NT2/D1 (cell line): ENCODE data around the gene NKAIN2.

Experiments
- SUZ12 ChIP-seq: IDR thresholded peaks from 2 replicates; pipeline ENCODE4 v1.6.1; 2011; ENCODE audit not compliant: insufficient read length, insufficient read depth; ENCODE audit errors: extremely low read depth
- YY1 ChIP-seq: IDR thresholded peaks from 2 replicates; pipeline ENCODE4 v1.6.1; 2011; ENCODE audit not compliant: insufficient read length, insufficient read depth
- ZNF274 ChIP-seq: IDR thresholded peaks from 2 replicates; pipeline ENCODE4 v1.6.1; 2011; ENCODE audit warnings: mild to moderate bottlenecking, low read depth, low read length

DNA sequence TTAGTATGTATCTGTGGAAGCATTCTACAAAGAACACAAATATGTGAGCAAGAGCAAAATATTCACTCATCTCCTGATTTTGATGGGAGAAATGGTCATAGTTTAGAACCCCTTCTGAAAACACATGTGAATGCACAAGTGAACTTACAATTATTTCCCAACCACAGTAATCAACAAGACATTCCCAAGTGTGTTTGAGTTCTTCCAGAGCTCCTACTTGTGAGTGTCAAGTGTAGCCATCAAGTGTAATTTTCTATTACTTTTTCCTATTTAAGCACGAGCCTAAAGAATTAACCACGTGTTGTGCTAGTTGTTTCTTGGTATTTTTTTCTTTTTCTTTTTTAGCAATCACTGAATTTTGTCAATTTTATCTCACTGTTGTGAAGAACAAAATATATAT lies 402.3 kb downstream of the NKAIN2 start:
- TF ChIP-seq YY1 (no peak), SUZ12 (no peak), ZNF274 (no peak)
